ENCODE measurements around the gene BBS9. TPM values are rescaled to one million over a fixed set of nuclear protein-coding genes. Genes with fewer than 3 reads are reported as not detected.

Gene BBS9
- total RNA-seq, 4 donors from 2014 or later = 8.6 to 22.5 (median 15.8) TPM

- DNase-seq = no peak
- no peak overlapping the region for H3K27ac ChIP-seq
- H3K27me3 ChIP-seq = no peaks in the 10 kb centered on the region
- H3K36me3 ChIP-seq = no peaks in the 10 kb centered on the region
- intact Hi-C loops (cut with DNase I; ENCODE audit: low total_unique reads) = no loop called here
- TF ChIP-seq POLR2AphosphoS5 (IDR thresholded peaks at IDR 0.05) (no peak), POLR2A (IDR thresholded peaks at IDR 0.05) (no peak), CTCF (IDR thresholded peaks at IDR 0.05) (no peak), EP300 (IDR thresholded peaks at IDR 0.05; ENCODE audit: low read depth) (no peak)
- H3K4me1 ChIP-seq = no peaks in the 10 kb centered on the region
- in situ Hi-C loops (cut with MboI; ENCODE audit: low pct_ligation_motif_present in 1 of 4, low pct_unique_long_range_greater_than_20kb in 1 of 4, low sequenced_read_pairs in 3 of 4) = no loop called here
- WGBS, 2 donors (ENCODE audit: low coverage in 1 of 2) = 89 to 90% methylated on average over 3 of the region's 3 CpGs
- peaks cover 6 to 16% of the 10 kb centered on the region in 2 donors for H3K9me3 ChIP-seq
- H3K4me3 ChIP-seq = no peak overlapping the region
Observed at GRCh38 chr7:33276325-33276724, 147.0 kb downstream of the BBS9 start.

- Histone ChIP-seq H3K4me3 (no peak overlapping the region), H3K27ac (no peak overlapping the region), H3K36me3 (no peaks in the 10 kb centered on the region), H3K4me1 (no peaks in the 10 kb centered on the region), H3K9me3 (peaks cover 6 to 16% of the 10 kb centered on the region in 2 donors), H3K27me3 (no peaks in the 10 kb centered on the region)
- WGBS, 2 donors (ENCODE audit: low coverage in 1 of 2) = 97 to 100% methylated on average over 2 of the region's 2 CpGs
- in situ Hi-C loops (cut with MboI; ENCODE audit: low pct_ligation_motif_present in 1 of 4, low pct_unique_long_range_greater_than_20kb in 1 of 4, low sequenced_read_pairs in 3 of 4) = no loop called here
- intact Hi-C loops (cut with DNase I; ENCODE audit: low total_unique reads) = no loop called here
- DNase-seq = no peak
- no peak for TF ChIP-seq EP300 (IDR thresholded peaks at IDR 0.05; ENCODE audit: low read depth)
- no peak for TF ChIP-seq POLR2AphosphoS5 (IDR thresholded peaks at IDR 0.05)
- TF ChIP-seq CTCF (IDR thresholded peaks at IDR 0.05) = no peak
- no peak for TF ChIP-seq POLR2A (IDR thresholded peaks at IDR 0.05)
Observed at GRCh38 chr7:33276729-33277128, 147.4 kb downstream of the BBS9 start.

GRCh38 chr7:33278095-33278494 lies 148.7 kb downstream of the BBS9 start:
- Histone ChIP-seq H3K27ac (no peak overlapping the region), H3K9me3 (peaks cover 6 to 16% of the 10 kb centered on the region in 2 donors), H3K4me3 (no peak overlapping the region), H3K36me3 (no peaks in the 10 kb centered on the region), H3K27me3 (no peaks in the 10 kb centered on the region), H3K4me1 (no peaks in the 10 kb centered on the region)
- TF ChIP-seq EP300 (IDR thresholded peaks at IDR 0.05; ENCODE audit: low read depth) = no peak
- no peak for TF ChIP-seq CTCF (IDR thresholded peaks at IDR 0.05)
- no peak for TF ChIP-seq POLR2AphosphoS5 (IDR thresholded peaks at IDR 0.05)
- TF ChIP-seq POLR2A (IDR thresholded peaks at IDR 0.05) = no peak
- 95% methylated on average over 3 of the region's 3 CpGs; no CpG with 5 or more reads in 1 of the 2 donors for WGBS, 2 donors (ENCODE audit: low coverage in 1 of 2)
- in situ Hi-C loops (cut with MboI; ENCODE audit: low pct_ligation_motif_present in 1 of 4, low pct_unique_long_range_greater_than_20kb in 1 of 4, low sequenced_read_pairs in 3 of 4) (no loop called here), intact Hi-C loops (cut with DNase I; ENCODE audit: low total_unique reads) (no loop called here)
- DNase-seq = no peak

GRCh38 chr7:33286501-33286900 lies 157.1 kb downstream of the BBS9 start:
- H3K4me1 ChIP-seq = no peaks in the 10 kb centered on the region
- 56 to 70% methylated on average over 1 of the region's 1 CpG for WGBS, 2 donors (ENCODE audit: low coverage in 1 of 2)
- H3K9me3 ChIP-seq = peaks cover 0 to 6% of the 10 kb centered on the region in 2 donors
- H3K27ac ChIP-seq = no peak overlapping the region
- intact Hi-C loops (cut with DNase I; ENCODE audit: low total_unique reads) = no loop called here
- no peak for DNase-seq
- H3K4me3 ChIP-seq = no peak overlapping the region
- no peak for TF ChIP-seq POLR2A (IDR thresholded peaks at IDR 0.05)
- TF ChIP-seq EP300 (IDR thresholded peaks at IDR 0.05; ENCODE audit: low read depth) = no peak
- H3K27me3 ChIP-seq = no peaks in the 10 kb centered on the region
- H3K36me3 ChIP-seq = no peaks in the 10 kb centered on the region
- in situ Hi-C loops (cut with MboI; ENCODE audit: low pct_ligation_motif_present in 1 of 4, low pct_unique_long_range_greater_than_20kb in 1 of 4, low sequenced_read_pairs in 3 of 4) = no loop called here

- 90 to 92% methylated on average over 3 of the region's 3 CpGs for WGBS, 2 donors (ENCODE audit: low coverage in 1 of 2)
- no peak overlapping the region for H3K4me3 ChIP-seq
Observed at GRCh38 chr7:33287738-33288137, 158.4 kb downstream of the BBS9 start.

More at GRCh38 chr7:33287738-33288137, 158.4 kb downstream of the BBS9 start:
- peaks cover 0 to 6% of the 10 kb centered on the region in 2 donors for H3K9me3 ChIP-seq
- intact Hi-C loops (cut with DNase I; ENCODE audit: low total_unique reads) = no loop called here
- in situ Hi-C loops (cut with MboI; ENCODE audit: low pct_ligation_motif_present in 1 of 4, low pct_unique_long_range_greater_than_20kb in 1 of 4, low sequenced_read_pairs in 3 of 4) = no loop called here
- no peak for TF ChIP-seq POLR2AphosphoS5 (IDR thresholded peaks at IDR 0.05)
- no peak for TF ChIP-seq POLR2A (IDR thresholded peaks at IDR 0.05)
- TF ChIP-seq EP300 (IDR thresholded peaks at IDR 0.05; ENCODE audit: low read depth) = no peak
- no peak for TF ChIP-seq CTCF (IDR thresholded peaks at IDR 0.05)
- no peak overlapping the region for H3K27ac ChIP-seq
- H3K27me3 ChIP-seq = no peaks in the 10 kb centered on the region
- H3K36me3 ChIP-seq = no peaks in the 10 kb centered on the region
- no peak for DNase-seq
- no peaks in the 10 kb centered on the region for H3K4me1 ChIP-seq
